Cardiac ventricle fibroblast (primary cell): ENCODE results near the gene ZNF776. TPM values are rescaled to one million over a fixed set of nuclear protein-coding genes. Genes with fewer than 3 reads are reported as not detected.

Experiments used
- total RNA-seq: library from RNA; depleted of rRNA; stranded (reverse); fragments of >200 nt; gene quantifications from 2 replicates; pipeline ENCODE4 v1.2.3, GENCODE V29; 2015

The ZNF776 gene
- total RNA-seq = 6.7 and 7.4 TPM in 2 replicates

DNA sequence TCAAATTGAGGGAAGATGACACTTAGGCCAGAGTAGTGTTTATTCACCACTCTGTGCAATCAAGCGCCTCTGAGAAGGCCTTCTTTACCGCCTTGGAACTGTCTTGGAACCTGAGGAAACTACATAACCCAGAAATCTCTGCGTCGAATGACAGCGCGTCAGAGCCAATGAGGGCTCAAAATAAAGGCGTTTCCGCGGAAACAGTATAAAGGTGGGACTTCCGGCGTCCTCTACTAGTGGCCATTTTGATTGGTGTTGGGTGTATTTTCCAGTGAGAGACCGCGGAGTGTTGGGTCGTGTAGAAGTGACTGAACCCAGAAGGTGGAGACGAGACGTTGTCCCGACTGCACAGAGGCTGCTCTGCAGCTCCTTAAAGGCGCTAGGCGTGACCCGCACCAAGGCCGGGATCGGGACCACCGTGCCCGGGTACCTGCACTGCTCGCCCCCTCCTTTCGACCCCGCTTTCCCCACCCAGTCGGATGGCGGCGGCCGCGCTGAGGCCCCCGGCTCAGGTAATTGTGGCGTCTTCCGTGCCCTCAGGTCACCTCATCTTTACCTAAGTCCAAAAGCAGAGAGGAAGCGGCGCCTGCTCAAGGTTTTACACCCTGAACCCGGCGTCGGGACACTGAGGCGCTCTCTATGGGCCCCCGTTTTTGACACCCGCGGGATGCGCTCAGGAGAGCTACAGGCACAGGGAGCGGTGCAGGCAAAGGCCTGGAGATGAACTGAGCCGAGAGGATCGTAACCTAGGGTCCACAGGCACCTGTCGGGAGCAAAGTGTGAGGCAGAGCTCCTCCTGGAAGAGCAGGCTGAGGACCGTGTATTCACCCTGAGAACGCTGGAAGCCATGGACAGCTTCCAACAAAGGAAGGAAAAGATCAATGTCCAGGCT is at the start of gene ZNF776:
Gene ZNF776, plus strand, starts transcription at position 236 of the 892 bp plus-strand sequence. Its CDS starts 244 bp downstream, at position 480.

DNA sequence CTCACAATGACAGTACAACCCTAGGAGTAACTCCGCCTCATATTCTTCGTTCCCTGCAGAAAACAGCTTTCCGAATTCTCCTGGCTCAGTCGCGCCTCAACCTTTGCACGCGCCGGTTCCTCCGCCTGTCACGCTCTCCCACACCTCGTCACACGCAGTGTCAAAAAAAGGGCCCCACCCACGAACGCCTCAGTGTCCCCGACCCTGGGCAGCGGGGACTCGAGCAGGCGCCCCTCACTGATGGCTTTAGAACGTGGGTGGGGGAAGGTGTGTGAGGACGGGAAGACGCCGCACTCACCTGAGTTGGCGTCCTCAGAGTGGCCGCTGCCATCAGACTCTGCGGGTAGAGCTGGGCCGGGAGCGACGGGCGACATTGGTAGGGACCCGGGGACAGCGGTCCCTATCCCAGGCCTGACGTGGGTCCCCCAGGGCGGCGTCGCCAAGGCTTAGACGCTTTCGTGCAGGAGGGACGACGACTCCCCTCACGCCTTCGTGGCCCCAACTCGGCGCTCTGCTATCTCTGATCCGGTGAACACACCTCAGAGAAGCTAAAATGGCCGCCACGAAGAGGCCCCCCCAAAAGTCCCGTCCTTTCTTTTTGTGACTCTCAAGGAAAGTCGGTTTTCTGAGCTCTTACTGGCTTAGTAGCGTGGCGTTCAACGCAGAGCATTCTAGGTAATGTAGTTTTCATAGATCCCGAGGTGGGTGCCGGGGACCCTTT is 37.8 kb upstream of the ZNF776 start, which contains the start of gene ZNF154:
Gene ZNF154, minus strand, starts transcription at position 564 of the 721 bp plus-strand sequence. Its CDS starts 233 bp downstream, at position 331.

DNA sequence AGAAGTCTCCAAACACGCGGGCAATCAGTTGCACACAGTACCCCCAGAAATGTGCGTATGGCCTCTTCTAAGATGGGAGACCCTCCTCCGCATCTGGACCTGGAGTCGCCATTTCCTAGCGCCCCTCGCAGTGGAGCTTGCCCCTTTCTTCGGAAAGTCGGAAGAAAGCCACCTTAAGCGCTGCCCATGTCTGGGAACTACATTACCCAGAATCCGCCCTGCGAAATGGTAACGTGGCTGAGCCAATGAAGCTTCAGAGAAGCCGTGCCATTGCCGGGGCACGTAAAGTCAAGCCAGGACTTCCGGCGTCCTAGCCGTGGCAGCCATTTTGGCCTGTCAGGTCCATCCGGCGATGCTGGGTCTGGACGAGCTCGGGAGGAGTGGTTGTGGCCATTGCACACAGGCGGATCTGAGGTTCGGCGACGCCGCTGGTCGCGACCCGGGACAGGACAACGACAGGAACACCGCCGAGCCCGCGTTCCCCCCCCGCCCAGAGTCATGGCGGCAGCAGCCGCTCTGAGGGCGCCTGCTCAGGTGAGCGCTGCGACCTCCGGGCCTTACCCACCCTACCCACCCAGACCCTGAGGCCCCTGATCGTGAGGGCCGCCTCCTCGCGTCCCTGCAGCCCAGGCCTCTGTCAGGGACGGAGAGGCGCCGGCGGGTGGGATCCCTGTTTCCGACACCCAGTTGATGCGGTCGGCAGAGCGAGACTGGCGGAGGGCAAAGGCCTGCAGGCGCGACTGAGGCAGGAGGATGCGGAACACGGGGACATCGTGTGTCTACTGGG is 22.9 kb downstream of the ZNF776 start, which contains the start of gene ZNF586:
Gene ZNF586, plus strand, starts transcription at position 332 of the 787 bp plus-strand sequence. Its CDS starts 167 bp downstream, at position 499.

Other genes with a start within 250 kb of the ZNF776 start
- gene ZNF773, start 246.9 kb upstream of the ZNF776 start, total RNA-seq = 11.2 and 16.2 TPM in 2 replicates
- gene ZNF549, start 219.5 kb upstream of the ZNF776 start, total RNA-seq = 2.5 and 5.0 TPM in 2 replicates
- 6.6 and 9.3 TPM in 2 replicates for gene ZNF550, start 187.0 kb upstream of the ZNF776 start, total RNA-seq
- 2.5 and 2.6 TPM in 2 replicates for gene ZNF416, start 167.9 kb upstream of the ZNF776 start, total RNA-seq
- 3.9 and 9.7 TPM in 2 replicates for gene ZIK1, start 162.7 kb upstream of the ZNF776 start, total RNA-seq
- 1.5 and 1.7 TPM in 2 replicates for gene ZNF530, start 146.9 kb upstream of the ZNF776 start, total RNA-seq
- gene ZNF134, start 132.6 kb upstream of the ZNF776 start, total RNA-seq = 16.2 and 34.6 TPM in 2 replicates
- gene ZNF211, start 113.6 kb upstream of the ZNF776 start, total RNA-seq = 4.4 and 4.5 TPM in 2 replicates
- not detected in 2 replicates for gene ZSCAN4, start 77.9 kb upstream of the ZNF776 start, total RNA-seq
- 5.1 and 5.9 TPM in 2 replicates for gene ZNF551, start 64.8 kb upstream of the ZNF776 start, total RNA-seq
- gene ZNF154, start 37.6 kb upstream of the ZNF776 start, total RNA-seq = 3.6 and 4.7 TPM in 2 replicates
- gene ZNF671, start 19.2 kb upstream of the ZNF776 start, total RNA-seq = 5.6 and 7.5 TPM in 2 replicates
- gene ZNF586, start 22.9 kb downstream of the ZNF776 start, total RNA-seq = 8.6 and 9.0 TPM in 2 replicates
- 2.0 and 3.4 TPM in 2 replicates for gene ZNF552, start 68.1 kb downstream of the ZNF776 start, total RNA-seq
- gene ZNF587B, start 83.5 kb downstream of the ZNF776 start, total RNA-seq = 11.0 and 12.4 TPM in 2 replicates
- gene ZNF587, start 103.0 kb downstream of the ZNF776 start, total RNA-seq = 10.7 and 24.6 TPM in 2 replicates
- 5.7 and 8.9 TPM in 2 replicates for gene ZNF814, start 142.2 kb downstream of the ZNF776 start, total RNA-seq
- gene ZNF417, start 169.8 kb downstream of the ZNF776 start, total RNA-seq = 7.2 and 7.5 TPM in 2 replicates
- 1.9 and 3.7 TPM in 2 replicates for gene ZNF418, start 188.6 kb downstream of the ZNF776 start, total RNA-seq
- 4.1 and 6.2 TPM in 2 replicates for gene ZNF256, start 200.9 kb downstream of the ZNF776 start, total RNA-seq
- 0.64 TPM in 1 of 2 replicates, not detected in the other for gene C19orf18, start 227.7 kb downstream of the ZNF776 start, total RNA-seq